VCaP (cell line): Measurements from ENCODE around the gene PHF21A.
"Not testable (repeated sequence)": the region's sequence is repeated elsewhere in the genome, so short reads cannot be mapped to it uniquely, and the experiment has no call there.

Experiments used
- H3K27ac ChIP-seq: fragments of 450-650 bp; 2 replicates; pipeline ENCODE4 v1.5.1; 2017
- TF ChIP-seq, protein P1 (sequence below): fragments of 450-650 bp; conservative IDR thresholded peaks from 2 replicates; pipeline ENCODE4 v1.5.1; 2017; ENCODE audit warnings: mild to moderate bottlenecking, moderate library complexity

The PHF21A gene

DNA sequence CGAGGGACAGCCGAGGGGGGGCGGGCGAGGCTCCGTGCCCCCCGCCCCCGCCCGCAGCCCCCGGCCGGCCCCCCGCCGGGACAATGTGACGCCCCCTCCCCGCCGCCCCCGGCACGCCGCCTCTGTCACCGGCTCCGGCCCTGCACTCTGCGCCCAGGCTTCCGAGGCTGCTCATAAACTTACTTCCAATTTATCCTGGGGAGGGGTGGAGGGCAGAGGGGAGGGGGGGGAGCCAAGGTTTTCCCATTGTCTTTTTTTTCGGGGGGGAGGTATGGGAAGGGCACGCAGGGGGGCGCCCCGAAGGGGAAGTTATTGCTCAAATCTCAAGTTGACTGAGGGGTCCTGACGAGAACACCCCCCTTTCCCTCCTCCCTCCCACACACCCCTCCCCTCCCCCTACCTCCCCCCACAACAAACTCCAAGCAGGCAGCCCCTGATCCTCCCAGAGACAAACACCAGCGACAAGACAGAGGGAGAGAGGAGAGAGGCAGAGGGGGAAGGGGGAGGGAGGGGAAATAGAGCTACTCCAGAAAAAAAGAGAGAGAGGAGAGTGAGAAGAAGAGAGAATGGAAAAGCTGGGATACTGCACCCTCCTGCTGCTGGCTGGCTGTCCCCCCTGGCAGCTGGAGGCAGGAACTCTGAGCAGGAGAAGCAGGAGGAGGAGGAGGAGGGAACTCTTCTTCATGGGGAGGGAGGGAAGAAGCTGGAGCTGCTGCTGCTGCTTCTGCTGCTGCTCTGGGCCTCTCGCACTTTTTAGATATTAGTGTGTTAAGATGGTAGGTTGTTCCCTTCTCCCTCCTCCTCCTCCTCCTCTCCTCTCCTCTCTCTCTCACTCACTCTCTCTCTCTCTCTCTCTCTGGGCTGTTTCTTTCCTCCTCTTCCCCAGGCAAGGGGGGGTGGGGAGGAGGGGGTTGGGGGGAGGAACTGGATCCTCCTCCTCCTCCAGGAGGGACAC lies 631 bp downstream of the PHF21A start:
- H3K27ac ChIP-seq = peak overlapping the region; percentile 93
- TF ChIP-seq, protein P1, sequence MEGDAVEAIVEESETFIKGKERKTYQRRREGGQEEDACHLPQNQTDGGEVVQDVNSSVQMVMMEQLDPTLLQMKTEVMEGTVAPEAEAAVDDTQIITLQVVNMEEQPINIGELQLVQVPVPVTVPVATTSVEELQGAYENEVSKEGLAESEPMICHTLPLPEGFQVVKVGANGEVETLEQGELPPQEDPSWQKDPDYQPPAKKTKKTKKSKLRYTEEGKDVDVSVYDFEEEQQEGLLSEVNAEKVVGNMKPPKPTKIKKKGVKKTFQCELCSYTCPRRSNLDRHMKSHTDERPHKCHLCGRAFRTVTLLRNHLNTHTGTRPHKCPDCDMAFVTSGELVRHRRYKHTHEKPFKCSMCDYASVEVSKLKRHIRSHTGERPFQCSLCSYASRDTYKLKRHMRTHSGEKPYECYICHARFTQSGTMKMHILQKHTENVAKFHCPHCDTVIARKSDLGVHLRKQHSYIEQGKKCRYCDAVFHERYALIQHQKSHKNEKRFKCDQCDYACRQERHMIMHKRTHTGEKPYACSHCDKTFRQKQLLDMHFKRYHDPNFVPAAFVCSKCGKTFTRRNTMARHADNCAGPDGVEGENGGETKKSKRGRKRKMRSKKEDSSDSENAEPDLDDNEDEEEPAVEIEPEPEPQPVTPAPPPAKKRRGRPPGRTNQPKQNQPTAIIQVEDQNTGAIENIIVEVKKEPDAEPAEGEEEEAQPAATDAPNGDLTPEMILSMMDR = no peak

GRCh38 chr11:46119352-46120216 lies 1.7 kb downstream of the PHF21A start:
- TF ChIP-seq, protein P1 = no peak
- peak overlapping the region; percentile 93 for H3K27ac ChIP-seq

DNA sequence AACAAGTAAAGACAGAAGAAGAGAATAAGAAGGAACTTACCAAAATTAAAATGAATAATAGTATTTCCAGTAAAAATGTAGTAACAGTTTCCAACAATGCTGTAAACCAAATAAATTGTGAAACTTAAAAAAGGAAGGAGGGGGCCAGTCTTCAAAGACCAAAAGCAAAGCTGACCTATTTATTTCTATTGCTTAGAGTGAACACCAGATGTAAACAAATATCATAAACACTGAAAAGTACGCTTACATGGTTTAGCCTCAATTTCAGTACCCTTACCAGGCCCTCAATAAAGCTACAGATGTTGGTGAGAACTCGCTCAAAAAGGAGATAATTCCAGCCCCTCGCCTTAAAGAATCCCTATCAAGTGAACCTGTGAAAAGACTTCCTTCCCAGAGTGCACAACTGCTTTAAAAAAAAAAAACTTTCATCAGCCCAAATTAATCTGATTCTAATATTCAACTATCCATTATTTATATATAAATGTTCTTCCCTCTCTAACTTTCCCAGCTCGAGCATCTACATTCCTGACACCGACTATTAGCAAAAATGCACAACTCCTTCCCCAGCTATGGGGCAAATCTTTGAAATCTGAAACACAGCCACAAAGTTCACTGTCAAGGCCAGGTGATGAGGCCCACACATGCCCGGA lies 2.4 kb downstream of the PHF21A start:
- TF ChIP-seq, protein P1 = no peak
- H3K27ac ChIP-seq = peak overlapping the region; percentile 93

- TF ChIP-seq, protein P1 = peak; percentile 11; the same call in 1 of the 2 replicates
- H3K27ac ChIP-seq = no peak overlapping the region; the same call in 1 of the 2 replicates
Observed at GRCh38 chr11:46117842-46118241, 3.4 kb downstream of the PHF21A start.

- H3K27ac ChIP-seq = not testable (repeated sequence)
Observed at GRCh38 chr11:46116712-46117037, 4.6 kb downstream of the PHF21A start.

DNA sequence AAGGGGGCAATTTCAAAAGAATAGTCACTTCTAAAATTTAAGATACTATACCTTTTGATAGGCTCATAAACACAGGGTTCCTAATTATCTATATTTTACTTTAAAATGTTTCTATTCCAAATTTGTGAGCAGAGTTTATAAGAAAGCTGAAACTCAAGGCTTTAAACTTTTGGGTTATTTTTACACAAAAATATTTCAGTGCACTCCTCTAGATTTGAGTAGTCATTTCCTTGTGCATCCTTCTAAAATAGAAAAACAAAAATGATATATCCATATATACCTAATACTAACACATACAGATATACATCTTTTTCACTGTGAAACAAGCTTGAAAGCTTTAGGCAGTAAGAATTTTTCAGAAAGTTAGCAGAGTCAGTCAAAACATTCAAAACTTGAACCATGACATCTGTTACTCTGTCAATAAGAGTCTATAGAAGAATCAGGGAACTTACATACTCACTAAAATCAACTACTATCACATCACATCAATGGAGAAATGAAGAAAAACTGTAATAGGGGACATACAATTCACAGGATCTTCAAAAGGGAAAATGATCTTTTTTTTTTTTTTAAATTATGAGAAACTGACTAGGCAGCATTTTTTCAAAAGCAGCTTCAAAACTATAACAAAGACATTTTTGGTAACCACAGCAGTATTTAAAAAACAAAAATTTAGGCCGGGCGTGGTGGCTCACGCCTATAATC lies 5.1 kb downstream of the PHF21A start:
- no peak overlapping the region for H3K27ac ChIP-seq
- TF ChIP-seq, protein P1 = no peak

- TF ChIP-seq, protein P1 = no peak
- H3K27ac ChIP-seq = no peak overlapping the region
Observed at GRCh38 chr11:46114961-46115360, 6.3 kb downstream of the PHF21A start.
